Hippocampal formation (tissue), 2 donors: Measurements from ENCODE around the gene SRRM1.
A peak's percentile ranks its signal among the peaks of the same experiment; 100 is the strongest.
"Not testable (repeated sequence)": the region's sequence is repeated elsewhere in the genome, so short reads cannot be mapped to it uniquely, and the experiment has no call there.

Experiments
- DNase-seq, 2 donors: peaks; one replicate each; lab custom pipeline; 2025; lab: John Stamatoyannopoulos, UW

Gene SRRM1

DNA sequence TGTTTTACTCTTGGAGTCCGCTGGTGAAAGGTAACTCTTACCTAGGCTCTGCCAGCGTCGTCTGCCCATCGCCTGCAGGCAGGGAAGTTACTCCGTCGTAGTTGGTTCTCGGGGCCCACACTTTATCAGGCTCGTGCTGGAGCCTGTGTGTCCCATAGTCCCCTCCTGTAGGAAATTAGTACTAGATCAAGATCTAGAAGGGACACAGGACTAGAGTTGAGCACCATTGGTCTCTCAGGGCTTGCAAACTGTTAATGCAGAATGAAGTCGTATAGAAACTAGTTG, 940 bp downstream of the SRRM1 start:
- DNase-seq: no peak

GRCh38 chr1:24648919-24649318, 5.8 kb downstream of the SRRM1 start:
- no peak for DNase-seq

DNA sequence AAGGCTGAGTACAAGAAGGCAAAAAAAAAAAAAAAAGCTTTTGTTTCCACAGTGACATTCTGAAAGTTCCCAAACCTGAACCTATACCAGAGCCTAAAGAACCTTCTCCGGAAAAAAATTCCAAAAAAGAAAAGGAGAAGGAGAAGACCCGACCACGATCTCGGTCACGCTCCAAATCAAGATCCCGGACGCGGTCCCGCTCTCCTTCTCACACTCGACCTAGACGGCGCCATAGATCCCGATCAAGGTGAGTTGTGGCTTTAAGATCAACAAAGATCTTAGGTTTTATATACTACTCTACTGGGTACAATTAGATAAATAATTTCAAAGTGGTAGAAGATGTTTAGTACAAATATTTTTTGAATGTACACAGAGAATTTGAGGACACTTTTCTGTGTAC, 9.3 kb downstream of the SRRM1 start:
- DNase-seq: no peak

- no peak for DNase-seq
Observed at GRCh38 chr1:24654010-24654409, 10.9 kb downstream of the SRRM1 start.

GRCh38 chr1:24656046-24656445, 12.9 kb downstream of the SRRM1 start:
- DNase-seq: no peak

- DNase-seq: no peak
Observed at GRCh38 chr1:24657781-24658180, 14.7 kb downstream of the SRRM1 start.

DNA sequence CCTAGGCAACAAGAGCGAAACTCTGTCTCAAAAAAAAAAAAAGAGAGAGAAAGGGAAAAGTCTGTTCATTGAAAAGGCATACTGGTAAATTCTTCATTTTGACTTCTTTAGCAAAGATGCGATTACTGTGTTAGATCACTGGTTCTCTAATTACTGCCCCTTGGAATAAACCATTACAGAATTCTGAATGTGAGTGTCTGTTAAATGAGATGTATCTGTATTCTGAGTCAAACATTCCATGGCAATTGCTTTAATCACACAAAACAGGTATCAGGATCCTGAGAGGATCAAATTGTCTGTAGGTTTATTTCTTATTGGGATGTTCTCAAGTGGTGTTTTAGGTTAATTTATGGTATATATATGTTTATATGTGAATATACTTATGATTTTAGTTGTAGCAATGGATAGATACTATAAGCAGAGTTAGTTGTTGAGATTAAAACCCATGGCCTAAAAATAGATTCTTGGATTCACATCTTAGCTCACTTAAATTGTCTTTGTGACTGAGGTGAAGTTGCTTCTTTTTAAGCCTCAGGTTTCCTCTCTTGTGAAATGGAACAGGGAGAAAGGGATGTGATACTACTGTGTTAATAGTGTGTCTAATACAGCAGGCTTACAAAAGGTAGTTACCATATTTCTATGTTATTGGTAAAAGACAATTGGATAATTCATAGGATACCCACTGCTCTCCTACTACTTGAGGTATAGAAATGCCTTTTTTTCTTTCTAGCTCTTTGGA, 16.2 kb downstream of the SRRM1 start:
- no peak for DNase-seq

DNA sequence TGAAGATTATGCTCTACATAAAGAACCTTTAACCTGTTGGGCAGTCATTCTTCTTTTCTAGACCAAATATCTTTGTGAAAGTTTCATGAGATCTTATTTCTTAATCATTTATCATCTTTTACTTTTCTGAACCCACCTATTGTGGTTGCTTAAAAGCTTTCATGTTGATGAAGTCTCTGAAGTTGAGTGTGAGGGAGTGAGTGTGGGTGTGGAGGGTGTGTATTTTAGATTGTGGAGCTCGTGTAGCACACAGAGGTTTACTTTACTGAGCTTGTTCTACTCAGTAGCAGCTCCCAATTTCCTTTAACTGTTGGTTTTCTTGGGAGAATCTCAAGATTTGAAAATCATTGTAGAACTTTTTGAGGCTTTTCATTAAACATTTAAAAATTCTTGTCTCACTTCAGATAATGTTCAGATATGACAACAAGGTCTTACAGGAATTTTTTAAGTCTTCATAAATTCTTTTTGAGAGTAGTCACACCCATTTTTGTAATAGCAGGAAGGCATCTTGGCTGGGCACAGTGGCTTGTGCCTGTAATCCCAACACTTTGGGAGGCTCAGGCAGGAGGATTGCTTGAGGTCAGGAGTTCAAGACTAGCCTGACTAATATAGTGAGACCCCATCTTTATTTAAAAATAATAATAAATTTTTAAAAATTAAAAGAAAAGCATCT, 17.0 kb downstream of the SRRM1 start:
- DNase-seq: no peak

- DNase-seq: no peak
Observed at GRCh38 chr1:24664507-24665033, 21.5 kb downstream of the SRRM1 start.

- DNase-seq: no peak
Observed at GRCh38 chr1:24666794-24667193, 23.7 kb downstream of the SRRM1 start.

GRCh38 chr1:24671372-24671771, 28.3 kb downstream of the SRRM1 start:
- not testable (repeated sequence) for DNase-seq

DNA sequence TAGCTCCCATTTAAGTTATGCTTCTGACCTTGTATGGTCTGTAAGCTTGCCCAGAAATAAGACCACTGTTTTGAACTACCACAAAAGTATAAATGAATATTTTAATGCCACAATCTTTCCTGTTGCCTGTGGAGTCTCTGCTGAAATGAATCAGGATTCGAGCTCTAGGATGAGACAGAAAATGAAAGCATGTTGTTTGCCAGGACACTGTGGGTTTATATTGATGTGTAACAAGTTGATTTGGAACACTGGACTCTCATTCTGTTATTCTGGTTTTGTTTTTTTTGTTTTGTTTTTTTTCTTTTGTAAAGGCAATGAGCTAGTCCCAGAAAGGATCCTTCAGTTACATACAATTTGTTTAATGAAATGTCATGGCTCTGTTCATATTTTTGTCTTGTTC, 29.6 kb downstream of the SRRM1 start:
- DNase-seq: not testable (repeated sequence)

- DNase-seq: no peak
Observed at GRCh38 chr1:24673341-24673740, 30.2 kb downstream of the SRRM1 start.

GRCh38 chr1:24678421-24678820, 35.3 kb downstream of the SRRM1 start:
- DNase-seq: not testable (repeated sequence)

GRCh38 chr1:24679725-24680124, 36.6 kb downstream of the SRRM1 start:
- DNase-seq: no peak

- DNase-seq: no peak
Observed at GRCh38 chr1:24683713-24684162, 40.6 kb downstream of the SRRM1 start.

- DNase-seq: no peak
Observed at GRCh38 chr1:24688033-24688432, 44.9 kb downstream of the SRRM1 start.

DNA sequence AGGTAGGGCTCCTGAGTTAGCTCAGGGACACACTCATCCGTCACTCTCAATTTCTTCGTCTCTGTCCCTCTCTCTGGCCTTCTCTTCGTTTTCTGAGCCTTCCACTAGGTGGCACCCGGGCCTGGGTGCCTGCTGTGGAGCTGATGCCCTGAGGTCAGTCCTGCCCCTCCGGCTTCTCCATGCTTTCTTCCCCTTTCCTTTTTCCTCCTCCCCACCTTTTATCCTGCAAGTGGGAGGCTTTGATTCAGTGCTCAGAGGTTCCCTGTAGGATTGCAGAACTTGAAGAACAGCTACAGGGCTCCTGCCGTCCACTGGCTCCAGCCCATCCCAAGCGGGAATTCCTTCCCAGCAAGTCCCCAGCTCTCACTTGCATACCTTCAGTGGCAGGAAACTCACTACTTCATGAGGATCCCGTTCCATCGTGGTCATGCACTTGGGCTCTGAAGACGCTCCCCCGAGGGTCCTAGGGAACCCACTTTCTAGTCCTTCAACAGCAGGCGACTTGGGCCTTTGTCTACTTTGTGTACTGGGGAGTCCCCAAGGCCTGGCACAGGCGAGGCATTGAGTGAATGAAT, 45.6 kb downstream of the SRRM1 start:
- peak; percentile 72 to 81 for DNase-seq

- no peak for DNase-seq
Observed at GRCh38 chr1:24691051-24691450, 47.9 kb downstream of the SRRM1 start.

- no peak for DNase-seq
Observed at GRCh38 chr1:24692351-24692980, 49.4 kb downstream of the SRRM1 start.

DNA sequence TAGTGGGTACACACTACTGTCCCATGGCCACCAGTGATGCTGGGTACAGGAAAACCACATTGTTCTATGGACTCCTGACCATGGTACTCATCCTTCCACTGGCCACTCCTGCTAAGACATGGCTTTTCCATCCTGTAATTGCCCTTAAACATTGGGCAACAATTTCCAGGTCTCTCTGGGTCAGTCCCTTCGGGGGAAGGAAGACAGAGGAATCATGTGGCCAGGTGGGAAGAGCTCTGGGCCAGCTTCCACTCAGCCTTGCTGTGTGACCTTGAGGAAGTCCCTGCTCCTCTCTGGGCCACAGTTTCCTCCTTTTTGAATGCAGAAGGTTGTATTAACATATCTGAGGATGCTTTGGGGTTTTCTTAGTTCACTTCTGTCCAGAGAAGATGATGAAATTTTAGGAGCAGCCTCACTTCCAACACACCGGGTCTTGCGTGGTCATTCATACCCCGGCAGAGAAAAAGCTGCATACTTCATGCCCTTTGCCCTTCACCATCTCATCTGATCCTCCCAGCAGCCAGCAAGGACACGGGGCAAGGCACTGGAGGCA, 50.8 kb downstream of the SRRM1 start:
- DNase-seq: no peak

GRCh38 chr1:24694380-24694843, 51.3 kb downstream of the SRRM1 start:
- no peak for DNase-seq
